Esophagus muscularis mucosa (tissue), 4 donors: Measurements from ENCODE around the gene PIWIL1. TPM values are rescaled to one million over a fixed set of nuclear protein-coding genes. Genes with fewer than 3 reads are reported as not detected.

Experiments
- DNase-seq: peaks from one replicate; pipeline ENCODE4 v3.0.0-alpha.2; 2017; ENCODE audit errors: extremely low spot score
- H3K27ac ChIP-seq, 4 donors: fragments of 200-600 bp; sonication (generic); replicated peaks in 1 of 4; 1 replicate in 3 of 4; 2 replicates in 1 of 4; pipeline ENCODE4 v1.5.1; 2016 to 2019; ENCODE audit warnings: mild to moderate bottlenecking in 1 of 4
- H3K27me3 ChIP-seq, 4 donors: fragments of 200-600 bp; sonication (generic); one replicate each; pipeline versions ENCODE4 v1.5.1 to v1.6.0; 2016 to 2019
- H3K36me3 ChIP-seq, 4 donors: fragments of 200-600 bp; sonication (generic); one replicate each; pipeline ENCODE4 v1.5.1; 2016 to 2019
- H3K4me1 ChIP-seq, 4 donors: fragments of 200-600 bp; sonication (generic); one replicate each; pipeline ENCODE4 v1.5.1; 2016 to 2019
- H3K4me3 ChIP-seq, 4 donors: fragments of 200-600 bp; sonication (generic); 1 replicate in 2 of 4; 2 replicates in 2 of 4; pipeline ENCODE4 v1.5.1; 2016 to 2019; ENCODE audit warnings: mild to moderate bottlenecking in 4 of 4, moderate library complexity in 1 of 4
- H3K9me3 ChIP-seq, 4 donors: fragments of 200-600 bp; sonication (generic); 1 replicate in 3 of 4; 2 replicates in 1 of 4; pipeline ENCODE4 v1.5.1; 2016 to 2019
- EP300 ChIP-seq: sonication (generic); formaldehyde crosslinking; IDR thresholded peaks from one replicate; pipeline ENCODE4 v1.6.1; 2017; ENCODE audit warnings: antibody characterized with exemption
- POLR2A ChIP-seq: fragments of 450-650 bp; IDR thresholded peaks from one replicate; pipeline ENCODE4 v1.6.1; 2017; ENCODE audit warnings: antibody characterized with exemption, moderate library complexity, mild to moderate bottlenecking, low read depth
- POLR2AphosphoS5 ChIP-seq, 2 donors: sonication (generic); formaldehyde crosslinking; IDR thresholded peaks; one replicate each; pipeline ENCODE4 v1.6.1; 2017; ENCODE audit warnings: antibody characterized with exemption in 2 of 2
- WGBS: methylation state at CpG from one replicate; pipeline ENCODE4 v1.1.5; 2018; 5-methylcytosine and 5-hydroxymethylcytosine counted together
- intact Hi-C: fragments of 100-400 bp; cut with DNase I; formaldehyde crosslinking; loops from one replicate; pipeline ENCODE4 v1.15.1; 2023
- total RNA-seq, 4 donors: library from RNA; depleted of rRNA; stranded (reverse); fragments of >200 nt; gene quantifications; one replicate each; pipeline versions ENCODE4 v1.1.0 to v1.2.1, GENCODE V29; 2016
- TF ChIP-seq, protein P1 (sequence below), 3 experiments: fragments of 200-600 bp in 2 of 3; fragments of 450-650 bp in 1 of 3; sonication (generic) in 2 of 3; IDR thresholded peaks; one replicate each; pipeline ENCODE4 v1.5.1; 2017 to 2019; ENCODE audit warnings: antibody characterized with exemption in 3 of 3, mild to moderate bottlenecking in 2 of 3, moderate library complexity in 1 of 3

PIWIL1 gene
- total RNA-seq, 4 donors from 2014 or later = under 0.01 TPM; not detected in 3

DNA sequence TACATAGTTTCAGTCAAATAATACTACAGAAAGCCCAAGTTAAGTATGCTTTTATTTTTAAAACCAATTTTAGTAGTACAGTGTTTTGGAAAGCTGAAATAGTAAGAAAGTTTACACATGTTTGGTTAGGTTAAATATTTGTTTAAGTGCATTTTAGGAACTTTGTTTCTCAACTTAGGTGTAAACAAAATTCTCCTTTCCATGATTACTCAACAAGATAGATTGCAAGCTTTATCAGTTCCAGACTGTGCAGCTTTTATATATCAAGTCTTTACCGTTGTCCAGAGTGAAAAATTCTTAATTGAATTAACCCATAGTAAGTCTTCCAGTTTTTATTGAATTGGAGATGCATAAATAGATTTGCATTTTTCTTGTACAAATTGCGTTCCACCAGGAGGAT, 45.1 kb downstream of the PIWIL1 start:
- Histone ChIP-seq H3K4me1 (no peaks in the 10 kb centered on the region), H3K27ac (no peak overlapping the region), H3K9me3 (no peaks in the 10 kb centered on the region), H3K27me3 (peaks cover 0 to 6% (median 0%) of the 10 kb centered on the region in 4 donors), H3K36me3 (no peaks in the 10 kb centered on the region), H3K4me3 (no peak overlapping the region)
- WGBS = 56% methylated on average over 2 of the region's 2 CpGs
- intact Hi-C loops = no loop called here
- no peak for DNase-seq
- TF ChIP-seq POLR2A (no peak), POLR2AphosphoS5 (IDR thresholded peaks at IDR 0.05) (no peak), EP300 (no peak)
- TF ChIP-seq, protein P1, sequence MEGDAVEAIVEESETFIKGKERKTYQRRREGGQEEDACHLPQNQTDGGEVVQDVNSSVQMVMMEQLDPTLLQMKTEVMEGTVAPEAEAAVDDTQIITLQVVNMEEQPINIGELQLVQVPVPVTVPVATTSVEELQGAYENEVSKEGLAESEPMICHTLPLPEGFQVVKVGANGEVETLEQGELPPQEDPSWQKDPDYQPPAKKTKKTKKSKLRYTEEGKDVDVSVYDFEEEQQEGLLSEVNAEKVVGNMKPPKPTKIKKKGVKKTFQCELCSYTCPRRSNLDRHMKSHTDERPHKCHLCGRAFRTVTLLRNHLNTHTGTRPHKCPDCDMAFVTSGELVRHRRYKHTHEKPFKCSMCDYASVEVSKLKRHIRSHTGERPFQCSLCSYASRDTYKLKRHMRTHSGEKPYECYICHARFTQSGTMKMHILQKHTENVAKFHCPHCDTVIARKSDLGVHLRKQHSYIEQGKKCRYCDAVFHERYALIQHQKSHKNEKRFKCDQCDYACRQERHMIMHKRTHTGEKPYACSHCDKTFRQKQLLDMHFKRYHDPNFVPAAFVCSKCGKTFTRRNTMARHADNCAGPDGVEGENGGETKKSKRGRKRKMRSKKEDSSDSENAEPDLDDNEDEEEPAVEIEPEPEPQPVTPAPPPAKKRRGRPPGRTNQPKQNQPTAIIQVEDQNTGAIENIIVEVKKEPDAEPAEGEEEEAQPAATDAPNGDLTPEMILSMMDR (IDR thresholded peaks at IDR 0.05) = no peak

DNA sequence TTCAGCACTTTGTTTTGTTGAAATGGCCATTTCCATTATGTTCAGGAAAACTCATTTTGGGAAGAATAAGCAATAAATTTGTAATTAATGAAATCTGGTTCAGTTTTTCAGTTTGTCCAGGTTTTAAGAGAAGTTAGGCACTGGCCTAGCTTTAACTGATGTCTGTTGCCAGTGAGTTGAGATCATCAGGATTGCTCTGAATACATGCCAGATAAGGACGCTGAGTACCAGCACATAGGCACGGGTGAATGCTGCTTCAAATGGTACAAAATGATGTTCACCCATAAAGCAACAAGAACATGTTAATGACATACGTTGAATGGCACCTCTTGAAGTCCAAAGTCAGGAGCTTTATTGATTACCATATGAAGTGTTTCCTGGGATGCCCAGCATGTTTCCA, 46.5 kb downstream of the PIWIL1 start:
- WGBS = 58% methylated on average over 3 of the region's 3 CpGs
- Histone ChIP-seq H3K27me3 (peaks cover 0 to 5% (median 0%) of the 10 kb centered on the region in 4 donors), H3K4me3 (no peak overlapping the region), H3K9me3 (no peaks in the 10 kb centered on the region), H3K4me1 (no peaks in the 10 kb centered on the region), H3K27ac (no peak overlapping the region), H3K36me3 (no peaks in the 10 kb centered on the region)
- no peak for DNase-seq
- TF ChIP-seq EP300 = no peak
- TF ChIP-seq, protein P1 (IDR thresholded peaks at IDR 0.05) = no peak
- no peak for TF ChIP-seq POLR2AphosphoS5 (IDR thresholded peaks at IDR 0.05)
- no peak for TF ChIP-seq POLR2A
- intact Hi-C loops = no loop called here

DNA sequence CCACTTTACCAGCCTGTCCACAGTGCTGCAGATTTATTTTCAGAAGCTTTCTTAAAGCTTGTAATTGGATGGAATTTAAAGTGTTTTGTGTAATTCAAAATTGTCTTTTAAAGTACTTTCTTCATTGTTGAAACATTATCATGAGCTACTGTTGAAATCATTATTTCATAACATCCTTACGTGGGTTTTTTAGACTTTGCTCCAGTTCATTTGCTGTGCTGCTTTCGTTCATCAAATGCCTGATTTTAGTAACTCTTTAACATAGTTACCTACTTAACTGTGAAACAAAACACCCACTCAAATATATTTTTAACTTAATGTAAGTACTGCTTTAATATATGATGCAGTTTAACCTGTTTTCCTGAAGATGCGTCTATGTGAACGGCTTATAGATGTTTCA, 47.5 kb downstream of the PIWIL1 start:
- no peak overlapping the region for H3K4me3 ChIP-seq
- H3K27me3 ChIP-seq = peaks cover 0 to 5% (median 0%) of the 10 kb centered on the region in 4 donors
- no peaks in the 10 kb centered on the region for H3K9me3 ChIP-seq
- 76% methylated on average over 4 of the region's 4 CpGs for WGBS
- no peaks in the 10 kb centered on the region for H3K4me1 ChIP-seq
- TF ChIP-seq POLR2AphosphoS5 (IDR thresholded peaks at IDR 0.05) (no peak), EP300 (no peak), POLR2A (no peak)
- TF ChIP-seq, protein P1 (IDR thresholded peaks at IDR 0.05) = no peak
- no peak overlapping the region for H3K27ac ChIP-seq
- intact Hi-C loops = no loop called here
- no peak for DNase-seq
- H3K36me3 ChIP-seq = no peaks in the 10 kb centered on the region

DNA sequence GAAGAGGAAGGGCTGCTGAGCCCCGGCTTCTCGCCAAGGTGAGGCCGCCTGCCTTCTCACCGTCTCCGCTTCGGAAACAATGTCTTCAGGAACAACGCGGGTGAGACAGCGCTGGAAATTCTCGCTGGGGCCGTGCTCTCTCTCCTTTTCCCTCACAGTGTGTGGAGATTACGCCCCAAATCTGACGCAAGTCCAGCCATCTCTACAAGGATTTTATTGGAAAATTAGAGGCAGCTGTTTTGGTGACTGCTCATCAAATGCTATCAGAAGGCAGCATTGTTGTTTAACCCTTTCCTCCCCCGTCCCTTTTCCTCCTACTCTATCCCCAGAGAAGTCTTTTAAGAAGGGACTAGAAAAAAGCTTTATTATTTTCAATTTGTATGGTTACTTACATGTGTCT, 53.5 kb downstream of the PIWIL1 start:
- no peak overlapping the region for H3K27ac ChIP-seq
- DNase-seq = no peak
- H3K27me3 ChIP-seq = peaks cover 0 to 22% (median 2%) of the 10 kb centered on the region in 4 donors
- no peak overlapping the region for H3K4me3 ChIP-seq
- intact Hi-C loops = no loop called here
- TF ChIP-seq POLR2A (no peak), EP300 (no peak), POLR2AphosphoS5 (IDR thresholded peaks at IDR 0.05) (no peak)
- TF ChIP-seq, protein P1 (IDR thresholded peaks at IDR 0.05) = no peak
- no peaks in the 10 kb centered on the region for H3K36me3 ChIP-seq
- H3K4me1 ChIP-seq = no peaks in the 10 kb centered on the region
- WGBS = 54% methylated on average over 13 of the region's 14 CpGs
- no peaks in the 10 kb centered on the region for H3K9me3 ChIP-seq

DNA sequence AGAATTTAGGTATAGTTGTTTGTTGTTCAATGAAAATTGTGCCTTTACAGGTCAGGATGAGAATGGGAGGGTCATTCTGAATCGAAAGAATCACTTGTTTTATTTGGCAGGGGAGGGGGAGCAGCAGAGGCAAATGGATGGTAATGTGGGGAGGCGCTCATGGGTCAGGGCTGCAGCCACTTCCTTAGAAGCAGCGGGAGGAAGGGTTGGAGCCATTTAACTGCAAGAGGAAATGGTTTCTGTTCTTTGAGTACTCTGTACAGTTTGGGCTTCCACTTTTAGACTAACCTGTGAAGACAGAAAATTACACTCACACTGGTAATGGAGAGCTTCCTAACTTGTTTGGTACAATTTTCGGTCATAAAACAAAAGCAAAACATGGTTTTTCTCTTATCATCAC, 57.2 kb downstream of the PIWIL1 start:
- intact Hi-C loops = no loop called here
- Histone ChIP-seq H3K27me3 (peaks cover 0 to 22% (median 2%) of the 10 kb centered on the region in 4 donors), H3K4me3 (no peak overlapping the region), H3K27ac (no peak overlapping the region), H3K36me3 (no peaks in the 10 kb centered on the region), H3K9me3 (no peaks in the 10 kb centered on the region), H3K4me1 (no peaks in the 10 kb centered on the region)
- WGBS = 59% methylated on average over 4 of the region's 4 CpGs
- TF ChIP-seq POLR2A (no peak), EP300 (no peak), POLR2AphosphoS5 (IDR thresholded peaks at IDR 0.05) (no peak)
- TF ChIP-seq, protein P1 (IDR thresholded peaks at IDR 0.05) = no peak
- no peak for DNase-seq
